Loucy (cell line): ENCODE results near the gene SPATA17.

Experiments used
- EZH2phosphoT487 ChIP-seq: fragments of 200-600 bp; IDR thresholded peaks from 2 replicates; pipeline ENCODE4 v1.6.1; 2018; ENCODE audit warnings: antibody characterized with exemption, mild to moderate bottlenecking, moderate library complexity, borderline replicate concordance
- TF ChIP-seq, protein P1 (sequence below): fragments of 200-600 bp; sonication (generic); conservative IDR thresholded peaks from 2 replicates; pipeline ENCODE4 v1.5.1; 2014; ENCODE audit warnings: mild to moderate bottlenecking, antibody characterized with exemption, low read length

DNA sequence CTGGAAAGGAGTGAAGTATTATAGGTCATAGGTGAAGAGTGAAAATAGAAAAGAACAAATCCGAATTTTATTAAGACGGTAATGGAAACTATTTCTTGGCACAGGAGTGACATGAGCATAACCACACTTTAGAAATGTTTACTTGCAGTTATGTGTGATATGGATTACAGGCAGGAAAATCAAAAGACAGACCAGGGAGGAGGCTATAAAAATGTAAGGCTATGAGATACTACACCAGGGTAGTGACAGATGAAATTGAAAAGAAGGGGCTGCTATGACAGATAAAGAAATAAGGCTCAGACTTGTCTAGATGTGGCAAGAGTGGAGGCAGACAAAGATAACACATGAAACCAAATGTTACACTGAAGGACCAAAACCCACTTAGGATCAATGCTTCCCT lies 32.0 kb upstream of the SPATA17 start:
- TF ChIP-seq, protein P1, sequence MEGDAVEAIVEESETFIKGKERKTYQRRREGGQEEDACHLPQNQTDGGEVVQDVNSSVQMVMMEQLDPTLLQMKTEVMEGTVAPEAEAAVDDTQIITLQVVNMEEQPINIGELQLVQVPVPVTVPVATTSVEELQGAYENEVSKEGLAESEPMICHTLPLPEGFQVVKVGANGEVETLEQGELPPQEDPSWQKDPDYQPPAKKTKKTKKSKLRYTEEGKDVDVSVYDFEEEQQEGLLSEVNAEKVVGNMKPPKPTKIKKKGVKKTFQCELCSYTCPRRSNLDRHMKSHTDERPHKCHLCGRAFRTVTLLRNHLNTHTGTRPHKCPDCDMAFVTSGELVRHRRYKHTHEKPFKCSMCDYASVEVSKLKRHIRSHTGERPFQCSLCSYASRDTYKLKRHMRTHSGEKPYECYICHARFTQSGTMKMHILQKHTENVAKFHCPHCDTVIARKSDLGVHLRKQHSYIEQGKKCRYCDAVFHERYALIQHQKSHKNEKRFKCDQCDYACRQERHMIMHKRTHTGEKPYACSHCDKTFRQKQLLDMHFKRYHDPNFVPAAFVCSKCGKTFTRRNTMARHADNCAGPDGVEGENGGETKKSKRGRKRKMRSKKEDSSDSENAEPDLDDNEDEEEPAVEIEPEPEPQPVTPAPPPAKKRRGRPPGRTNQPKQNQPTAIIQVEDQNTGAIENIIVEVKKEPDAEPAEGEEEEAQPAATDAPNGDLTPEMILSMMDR, result no peak
- TF ChIP-seq EZH2phosphoT487, result no peak
